CD4-positive, alpha-beta memory T cell (primary cell): Measurements from ENCODE around the gene GTF2H4. TPM values are rescaled to one million over a fixed set of nuclear protein-coding genes. Genes with fewer than 3 reads are reported as not detected.

Experiments
- CTCF ChIA-PET: fragments of 350-600 bp; sonication (Branson Sonifier 250); formaldehyde crosslinking; loops from one replicate; lab custom pipeline; 2021; ENCODE audit warnings: inconsistent platforms; ENCODE audit not compliant: partially characterized antibody; lab: Charles Lee
- POLR2A ChIA-PET: fragments of 350-600 bp; sonication (Branson Sonifier 250); formaldehyde crosslinking; loops from one replicate; lab custom pipeline; 2021; ENCODE audit not compliant: partially characterized antibody; lab: Charles Lee
- DNase-seq, 5 donors: peaks; one replicate each; pipeline versions ENCODE4 v3.0.0 to v3.0.0-alpha.2; 2020 to 2022; ENCODE audit warnings: mixed read lengths in 1 of 5
- H3K27ac ChIP-seq: one replicate; pipeline ENCODE4 v1.7.0; 2013; ENCODE audit warnings: low read depth, low read length
- H3K27me3 ChIP-seq: 2 replicates; pipeline ENCODE4 v1.7.0; 2013; ENCODE audit warnings: mild to moderate bottlenecking, low read length, moderate library complexity; ENCODE audit not compliant: insufficient read depth
- H3K36me3 ChIP-seq: 2 replicates; pipeline ENCODE4 v1.7.0; 2013; ENCODE audit warnings: mild to moderate bottlenecking, low read length, moderate library complexity; ENCODE audit not compliant: insufficient read depth
- H3K4me1 ChIP-seq: 2 replicates; pipeline ENCODE4 v1.7.0; 2013; ENCODE audit warnings: mild to moderate bottlenecking, low read length, moderate library complexity; ENCODE audit not compliant: insufficient read depth
- H3K4me3 ChIP-seq, 2 donors: one replicate each; pipeline ENCODE4 v1.7.0; 2013; ENCODE audit warnings: low read length in 2 of 2, mild to moderate bottlenecking in 1 of 2
- H3K9me3 ChIP-seq, 2 donors: one replicate each; pipeline ENCODE4 v1.7.0; 2013; ENCODE audit warnings: low read length in 2 of 2, control low read depth in 1 of 2; ENCODE audit not compliant: control insufficient read depth in 1 of 2
- H3K27ac Mint-ChIP-seq, 7 donors: one replicate each; pipeline ENCODE4 v1.8.0; 2020 to 2021; ENCODE audit warnings: mixed read lengths in 7 of 7, mild to moderate bottlenecking in 6 of 7, inconsistent platforms in 3 of 7, moderate library complexity in 3 of 7
- H3K27me3 Mint-ChIP-seq, 2 donors: one replicate each; pipeline ENCODE4 v1.8.0; 2020 to 2021; ENCODE audit warnings: mixed read lengths in 2 of 2
- H3K36me3 Mint-ChIP-seq, 2 donors: one replicate each; pipeline ENCODE4 v1.8.0; 2020 to 2021; ENCODE audit warnings: mixed read lengths in 2 of 2, inconsistent platforms in 1 of 2, mild to moderate bottlenecking in 1 of 2
- H3K4me1 Mint-ChIP-seq, 4 donors: one replicate each; pipeline ENCODE4 v1.8.0; 2020 to 2021; ENCODE audit warnings: mixed read lengths in 4 of 4, mild to moderate bottlenecking in 1 of 4
- H3K4me3 Mint-ChIP-seq, 8 donors: one replicate each; pipeline ENCODE4 v1.8.0; 2020 to 2021; ENCODE audit warnings: mixed read lengths in 8 of 8, mild to moderate bottlenecking in 7 of 8, moderate library complexity in 6 of 8, inconsistent platforms in 3 of 8
- H3K9me3 Mint-ChIP-seq, 8 donors: one replicate each; pipeline ENCODE4 v1.8.0; 2020 to 2021; ENCODE audit warnings: mixed read lengths in 8 of 8, mild to moderate bottlenecking in 5 of 8, inconsistent platforms in 3 of 8, moderate library complexity in 1 of 8
- intact Hi-C: fragments of 100-400 bp; cut with micrococcal nuclease; formaldehyde crosslinking; loops from one replicate; pipeline ENCODE4 v1.15.1; 2023
- polyA plus RNA-seq, 2 donors: library from polyadenylated mRNA; unstranded; fragments of 300-500 nt; fragmentation: Illumina TruSeq; gene quantifications; one replicate each; pipeline ENCODE4 v1.2.3, GENCODE V29; 2021
- total RNA-seq, 2 experiments: library from RNA; stranded (reverse); gene quantifications; one replicate each; pipeline ENCODE4 v1.2.3, GENCODE V29; 2021

Gene GTF2H4
- total and polyA plus RNA-seq, 4 experiments from 2014 or later: 3.7 to 39.7 (median 23.0) TPM

DNA sequence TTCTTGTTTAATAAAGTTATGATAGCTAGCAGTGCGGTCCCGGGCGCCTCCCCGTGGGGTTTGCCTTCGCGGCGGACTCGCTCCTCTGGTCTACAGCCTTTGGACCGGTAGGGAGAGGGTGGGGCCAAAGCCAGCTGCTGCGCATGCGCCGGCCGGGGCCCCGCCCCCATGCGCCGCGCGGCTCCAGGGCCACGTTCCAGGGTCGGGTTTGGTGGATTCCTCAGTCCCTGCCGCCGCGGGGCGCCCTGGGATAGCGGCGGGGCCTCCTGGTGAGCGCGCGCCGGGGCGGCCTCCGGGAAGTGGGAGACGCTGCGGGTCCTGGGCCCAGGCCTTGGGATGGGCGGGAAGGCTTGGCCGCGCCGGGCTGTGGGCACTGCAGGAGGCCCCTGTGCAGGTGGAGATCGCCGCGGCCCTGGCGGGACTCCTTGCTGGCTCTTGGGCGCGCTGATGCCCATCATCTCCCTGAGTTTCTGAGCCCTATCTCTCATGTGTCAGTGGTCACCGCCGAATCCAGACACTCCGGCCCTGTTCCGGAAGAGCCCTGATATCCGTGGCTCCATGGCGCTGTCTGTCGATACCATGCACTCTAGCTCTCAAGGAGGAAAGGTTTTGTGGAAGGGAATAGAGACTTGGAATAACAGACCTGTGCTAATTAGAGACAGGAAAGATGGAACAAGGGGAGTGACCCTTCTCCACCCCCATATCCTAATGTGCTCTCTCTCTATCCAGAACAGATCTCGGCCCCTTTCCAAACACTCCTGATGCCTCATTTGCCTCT is 6.3 kb downstream of the GTF2H4 start, which contains the start of gene VARS2:
Gene VARS2 (plus strand): TSS at position 163 of the 778 bp plus-strand sequence. CDS start 599 bp downstream, at position 762.
- Mint-ChIP-seq H3K9me3 (no peaks in the 10 kb centered on the region), H3K27me3 (no peaks in the 10 kb centered on the region), H3K4me1 (peaks cover 24 to 47% (median 34%) of the 10 kb centered on the region in 4 donors), H3K27ac (peak within 1 kb of the TSS; percentile 83 to 98 (median 94)), H3K4me3 (peak within 1 kb of the TSS; percentile 89 to 96 (median 95)), H3K36me3 (peaks cover 34 to 49% of the 10 kb centered on the region in 2 donors)
- no peaks in the 10 kb centered on the region for H3K27me3 ChIP-seq
- ChIA-PET POLR2A (interaction anchor here (0.6 to 3.3 kb wide), 19 partner anchors 9 to 1026 kb away, joined by 3 to 13 read pairs (median 4); partner anchors contain the start of genes DDR1, MRPS18B, PPP1R10 and PSORS1C1), CTCF (interaction anchor here (0.8 to 4.9 kb wide), 21 partner anchors 11 to 461 kb away, joined by 3 to 34 read pairs (median 4); partner anchors contain the start of genes IER3 and PSORS1C1)
- H3K9me3 ChIP-seq: no peaks in the 10 kb centered on the region
- H3K27ac ChIP-seq: peak within 1 kb of the TSS; percentile 77
- H3K4me1 ChIP-seq: peaks cover 21% of the 10 kb centered on the region
- DNase-seq: peak; percentile 86 to 92 (median 89)
- peaks cover 15% of the 10 kb centered on the region for H3K36me3 ChIP-seq
- intact Hi-C loops: loop anchor here (1.0 kb wide), 2 partner anchors 86 to 155 kb away; no protein-coding TSS in a partner anchor
- H3K4me3 ChIP-seq: peak within 1 kb of the TSS; percentile 70 to 94

GRCh38 chr6:30914854-30915590 is 7.0 kb downstream of the GTF2H4 start:
- Mint-ChIP-seq H3K4me3 (peak overlapping the region; percentile 89 to 96 (median 95)), H3K4me1 (peaks cover 22 to 46% (median 34%) of the 10 kb centered on the region in 4 donors), H3K27ac (peak overlapping the region; percentile 83 to 98 (median 90)), H3K36me3 (peaks cover 41 to 56% of the 10 kb centered on the region in 2 donors), H3K9me3 (no peaks in the 10 kb centered on the region), H3K27me3 (no peaks in the 10 kb centered on the region)
- POLR2A ChIA-PET: interaction anchor here (1.0 to 3.3 kb wide), 8 partner anchors 10 to 301 kb away, joined by 3 to 13 read pairs (median 6); partner anchors contain the start of genes DDR1, MRPS18B, PPP1R10 and PSORS1C1
- CTCF ChIA-PET: interaction anchor here (1.0 to 4.9 kb wide), 16 partner anchors 19 to 204 kb away, joined by 3 to 34 read pairs (median 4); no protein-coding TSS in a partner anchor
- H3K36me3 ChIP-seq: peaks cover 19% of the 10 kb centered on the region
- H3K4me1 ChIP-seq: peaks cover 21% of the 10 kb centered on the region
- H3K27me3 ChIP-seq: no peaks in the 10 kb centered on the region
- no peaks in the 10 kb centered on the region for H3K9me3 ChIP-seq
- H3K4me3 ChIP-seq: peak overlapping the region; percentile 70 to 94
- intact Hi-C loops: loop anchor here (1.0 to 5.0 kb wide), 4 partner anchors 87 to 213 kb away; no protein-coding TSS in a partner anchor
- H3K27ac ChIP-seq: peak overlapping the region; percentile 77
- no peak for DNase-seq

DNA sequence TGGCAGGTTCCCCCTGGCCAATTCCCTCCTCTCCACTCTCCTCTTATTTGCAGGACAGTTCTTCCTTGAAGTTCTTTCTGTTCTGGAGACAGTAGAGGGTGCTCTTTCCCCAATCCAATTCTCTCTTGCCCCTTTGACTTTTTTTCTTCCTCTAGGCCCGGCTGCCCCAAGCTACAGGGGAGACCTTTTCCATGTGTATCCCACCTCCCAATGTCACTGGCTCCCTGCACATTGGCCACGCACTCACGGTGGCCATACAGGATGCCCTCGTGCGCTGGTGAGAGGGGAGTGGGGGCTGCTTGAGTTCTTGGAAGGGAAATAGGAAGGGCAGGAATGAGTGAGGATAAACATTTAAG is 7.6 kb downstream of the GTF2H4 start:
- no peaks in the 10 kb centered on the region for H3K9me3 ChIP-seq
- ChIA-PET POLR2A (interaction anchor here (1.1 to 3.3 kb wide), 3 partner anchors 10 to 199 kb away, joined by 3 to 11 read pairs (median 4); partner anchors contain the start of gene PSORS1C1), CTCF (interaction anchor here (0.6 to 4.9 kb wide), 19 partner anchors 9 to 242 kb away, joined by 3 to 34 read pairs (median 4); partner anchors contain the start of genes CCHCR1 and TCF19)
- Mint-ChIP-seq H3K36me3 (peaks cover 45 to 61% of the 10 kb centered on the region in 2 donors), H3K27ac (peak overlapping the region; percentile 13 to 87 (median 80)), H3K4me1 (peaks cover 22 to 46% (median 34%) of the 10 kb centered on the region in 4 donors), H3K27me3 (no peaks in the 10 kb centered on the region), H3K9me3 (no peaks in the 10 kb centered on the region), H3K4me3 (peak overlapping the region; percentile 75 to 96 (median 95))
- DNase-seq: peak in 4 of 5 donors; percentile 10 to 39 (median 24)
- H3K4me3 ChIP-seq: no peak overlapping the region
- intact Hi-C loops: loop anchor here (1.0 to 5.0 kb wide), 2 partner anchors 172 to 213 kb away; no protein-coding TSS in a partner anchor
- peaks cover 21% of the 10 kb centered on the region for H3K4me1 ChIP-seq
- no peaks in the 10 kb centered on the region for H3K27me3 ChIP-seq
- H3K36me3 ChIP-seq: peaks cover 23% of the 10 kb centered on the region
- H3K27ac ChIP-seq: no peak overlapping the region

DNA sequence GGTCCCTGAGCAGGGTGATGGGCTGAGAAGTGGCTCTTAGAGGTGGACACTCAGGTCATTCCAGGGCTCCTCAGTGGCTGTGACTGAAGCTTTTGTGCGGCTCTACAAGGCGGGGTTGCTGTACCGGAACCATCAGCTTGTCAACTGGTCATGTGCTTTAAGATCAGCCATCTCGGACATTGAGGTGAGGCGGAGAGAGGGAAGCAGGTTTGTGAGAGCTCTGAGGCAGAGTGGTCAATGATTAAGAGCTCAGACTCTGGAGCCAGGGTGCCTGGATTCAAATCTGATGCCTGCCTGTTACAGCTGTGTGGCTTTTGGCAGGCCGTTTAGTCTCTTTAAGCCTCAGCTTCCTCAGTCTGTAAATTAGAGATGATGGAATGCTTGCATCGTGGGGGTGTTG is 9.0 kb downstream of the GTF2H4 start:
- Histone ChIP-seq H3K4me3 (no peak overlapping the region), H3K9me3 (no peaks in the 10 kb centered on the region), H3K27me3 (no peaks in the 10 kb centered on the region), H3K4me1 (peaks cover 21% of the 10 kb centered on the region), H3K27ac (no peak overlapping the region), H3K36me3 (peaks cover 37% of the 10 kb centered on the region)
- DNase-seq: no peak
- H3K9me3 Mint-ChIP-seq: no peaks in the 10 kb centered on the region
- intact Hi-C loops: loop anchor here (5.0 kb wide), 1 partner anchor 170 kb away; no protein-coding TSS in a partner anchor
- H3K27ac Mint-ChIP-seq: peak overlapping the region in 1 of 7 donors; percentile 39
- POLR2A ChIA-PET: interaction anchor here (1.3 kb wide), 1 partner anchor 9 kb away, joined by 5 read pairs; the partner anchor contains the start of gene GTF2H4
- no peaks in the 10 kb centered on the region for H3K27me3 Mint-ChIP-seq
- H3K36me3 Mint-ChIP-seq: peaks cover 38 to 62% of the 10 kb centered on the region in 2 donors
- H3K4me3 Mint-ChIP-seq: no peak overlapping the region
- CTCF ChIA-PET: interaction anchor here (1.4 to 1.8 kb wide), 4 partner anchors 9 to 241 kb away, joined by 4 to 7 read pairs (median 6); partner anchors contain the start of genes CCHCR1, GTF2H4 and TCF19
- peaks cover 22 to 46% (median 32%) of the 10 kb centered on the region in 4 donors for H3K4me1 Mint-ChIP-seq

DNA sequence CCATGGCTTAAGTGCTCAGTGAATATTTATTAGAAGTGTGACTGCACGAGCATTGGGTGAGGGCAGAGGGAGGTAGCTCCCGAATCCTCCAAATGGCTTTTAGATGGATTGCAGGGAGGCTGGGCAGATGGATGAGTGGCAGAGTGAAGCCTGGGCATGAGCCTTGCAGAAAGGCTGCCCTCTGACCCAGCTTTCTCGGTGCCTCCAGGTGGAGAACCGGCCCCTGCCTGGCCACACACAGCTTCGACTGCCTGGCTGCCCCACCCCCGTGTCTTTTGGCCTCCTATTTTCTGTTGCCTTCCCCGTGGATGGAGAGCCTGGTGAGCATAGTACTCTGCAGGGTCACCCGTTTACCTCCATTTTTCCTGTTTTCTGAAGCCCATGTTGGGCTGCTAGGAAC is 9.5 kb downstream of the GTF2H4 start:
- Histone ChIP-seq H3K27ac (no peak overlapping the region), H3K36me3 (peaks cover 41% of the 10 kb centered on the region), H3K4me3 (no peak overlapping the region), H3K4me1 (peaks cover 21% of the 10 kb centered on the region), H3K9me3 (no peaks in the 10 kb centered on the region), H3K27me3 (no peaks in the 10 kb centered on the region)
- peaks cover 22 to 42% (median 31%) of the 10 kb centered on the region in 4 donors for H3K4me1 Mint-ChIP-seq
- peak overlapping the region in 1 of 8 donors; percentile 12 for H3K4me3 Mint-ChIP-seq
- H3K27me3 Mint-ChIP-seq: no peaks in the 10 kb centered on the region
- no peaks in the 10 kb centered on the region for H3K9me3 Mint-ChIP-seq
- CTCF ChIA-PET: interaction anchor here (1.3 to 1.4 kb wide), 2 partner anchors 10 to 162 kb away, joined by 3 to 6 read pairs; partner anchors contain the start of gene GTF2H4
- no peak for DNase-seq
- intact Hi-C loops: loop anchor here (5.0 kb wide), 1 partner anchor 170 kb away; no protein-coding TSS in a partner anchor
- H3K36me3 Mint-ChIP-seq: peaks cover 40 to 62% of the 10 kb centered on the region in 2 donors
- peak overlapping the region in 1 of 7 donors; percentile 35 for H3K27ac Mint-ChIP-seq
- POLR2A ChIA-PET: interaction anchor here (1.3 kb wide), 1 partner anchor 10 kb away, joined by 5 read pairs; the partner anchor contains the start of gene GTF2H4

GRCh38 chr6:30918670-30919069 is 10.7 kb downstream of the GTF2H4 start:
- Histone ChIP-seq H3K36me3 (peaks cover 48% of the 10 kb centered on the region), H3K27ac (no peak overlapping the region), H3K9me3 (no peaks in the 10 kb centered on the region), H3K4me3 (no peak overlapping the region), H3K4me1 (peaks cover 14% of the 10 kb centered on the region), H3K27me3 (no peaks in the 10 kb centered on the region)
- Mint-ChIP-seq H3K4me1 (peaks cover 18 to 31% (median 25%) of the 10 kb centered on the region in 4 donors), H3K27me3 (no peaks in the 10 kb centered on the region), H3K4me3 (no peak overlapping the region), H3K9me3 (no peaks in the 10 kb centered on the region), H3K27ac (no peak overlapping the region), H3K36me3 (peaks cover 40 to 70% of the 10 kb centered on the region in 2 donors)
- no peak for DNase-seq
- intact Hi-C loops: loop anchor here (5.0 kb wide), 1 partner anchor 169 kb away; no protein-coding TSS in a partner anchor
- ChIA-PET CTCF (interaction anchor here (1.1 to 1.3 kb wide), 3 partner anchors 90 to 161 kb away, joined by 3 read pairs; no protein-coding TSS in a partner anchor), POLR2A (no interaction called here)
